Kidney epithelial cell (primary cell): Measurements from ENCODE around the gene ATOSB. TPM values are rescaled to one million over a fixed set of nuclear protein-coding genes. Genes with fewer than 3 reads are reported as not detected.

Source experiments
- DNase-seq: peaks from one replicate; pipeline ENCODE4 v3.0.0-alpha.2; 2010; ENCODE audit warnings: low read depth
- H3K27me3 ChIP-seq: 2 replicates; pipeline ENCODE4 v1.6.0; 2011; ENCODE audit warnings: low read length; ENCODE audit not compliant: control insufficient read depth, insufficient read depth
- H3K36me3 ChIP-seq: 2 replicates; pipeline ENCODE4 v1.5.1; 2011; ENCODE audit warnings: low read length; ENCODE audit not compliant: control insufficient read depth, insufficient read depth
- H3K4me3 ChIP-seq: 2 replicates; pipeline ENCODE4 v1.5.1; 2011; ENCODE audit warnings: low read depth, mild to moderate bottlenecking, control low read depth, low read length
- total RNA-seq: library from RNA; depleted of rRNA; stranded (reverse); fragments of >200 nt; gene quantifications from 2 replicates; pipeline ENCODE4 v1.2.3, GENCODE V29; 2015
- TF ChIP-seq, protein P1 (sequence below): IDR thresholded peaks from 2 replicates; pipeline ENCODE4 v1.5.1; 2011; ENCODE audit warnings: mild to moderate bottlenecking, moderate library complexity, low read length, control low read depth, inconsistent platforms; ENCODE audit not compliant: insufficient read depth, poor library complexity, severe bottlenecking

Gene ATOSB
- total RNA-seq, 1 donor from 2014 or later = 37.1 TPM

DNA sequence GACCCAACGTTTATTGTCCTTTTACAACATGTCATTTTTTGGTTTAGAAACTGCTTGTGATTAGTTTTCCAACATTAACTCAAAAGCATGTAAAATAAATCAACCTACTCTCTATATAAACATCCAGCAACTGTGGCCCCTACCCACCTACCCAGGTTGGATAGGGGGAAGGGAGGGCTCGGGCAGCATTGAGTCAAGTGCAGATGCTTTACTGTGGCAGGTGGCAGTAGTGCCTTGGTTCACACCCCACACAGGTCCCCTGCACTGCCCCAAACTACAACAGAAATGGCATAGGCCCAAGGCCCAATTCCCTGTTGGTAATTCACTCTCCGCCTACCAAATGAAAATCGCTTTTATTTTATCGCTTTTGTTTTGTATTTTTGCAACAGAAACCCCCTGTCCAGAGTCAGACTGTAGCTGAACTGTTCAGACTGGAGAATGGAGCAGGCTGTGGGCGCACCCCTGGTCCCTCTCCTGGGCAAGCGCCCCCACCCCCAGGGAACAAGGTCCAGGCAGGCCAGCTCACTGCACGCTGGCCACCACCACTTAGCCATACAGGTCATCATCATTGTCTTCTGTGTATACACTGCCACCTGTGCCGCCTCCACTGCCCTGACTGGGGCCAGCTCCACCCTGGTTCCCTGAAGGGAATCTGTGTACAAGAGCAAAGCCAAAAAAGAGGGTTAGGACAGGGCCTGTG, 58.9 kb downstream of the ATOSB start:
- Histone ChIP-seq H3K4me3 (no peak overlapping the region), H3K36me3 (peaks cover 4% of the 10 kb centered on the region), H3K27me3 (no peaks in the 10 kb centered on the region)
- TF ChIP-seq, protein P1, sequence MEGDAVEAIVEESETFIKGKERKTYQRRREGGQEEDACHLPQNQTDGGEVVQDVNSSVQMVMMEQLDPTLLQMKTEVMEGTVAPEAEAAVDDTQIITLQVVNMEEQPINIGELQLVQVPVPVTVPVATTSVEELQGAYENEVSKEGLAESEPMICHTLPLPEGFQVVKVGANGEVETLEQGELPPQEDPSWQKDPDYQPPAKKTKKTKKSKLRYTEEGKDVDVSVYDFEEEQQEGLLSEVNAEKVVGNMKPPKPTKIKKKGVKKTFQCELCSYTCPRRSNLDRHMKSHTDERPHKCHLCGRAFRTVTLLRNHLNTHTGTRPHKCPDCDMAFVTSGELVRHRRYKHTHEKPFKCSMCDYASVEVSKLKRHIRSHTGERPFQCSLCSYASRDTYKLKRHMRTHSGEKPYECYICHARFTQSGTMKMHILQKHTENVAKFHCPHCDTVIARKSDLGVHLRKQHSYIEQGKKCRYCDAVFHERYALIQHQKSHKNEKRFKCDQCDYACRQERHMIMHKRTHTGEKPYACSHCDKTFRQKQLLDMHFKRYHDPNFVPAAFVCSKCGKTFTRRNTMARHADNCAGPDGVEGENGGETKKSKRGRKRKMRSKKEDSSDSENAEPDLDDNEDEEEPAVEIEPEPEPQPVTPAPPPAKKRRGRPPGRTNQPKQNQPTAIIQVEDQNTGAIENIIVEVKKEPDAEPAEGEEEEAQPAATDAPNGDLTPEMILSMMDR = no peak
- DNase-seq = no peak

DNA sequence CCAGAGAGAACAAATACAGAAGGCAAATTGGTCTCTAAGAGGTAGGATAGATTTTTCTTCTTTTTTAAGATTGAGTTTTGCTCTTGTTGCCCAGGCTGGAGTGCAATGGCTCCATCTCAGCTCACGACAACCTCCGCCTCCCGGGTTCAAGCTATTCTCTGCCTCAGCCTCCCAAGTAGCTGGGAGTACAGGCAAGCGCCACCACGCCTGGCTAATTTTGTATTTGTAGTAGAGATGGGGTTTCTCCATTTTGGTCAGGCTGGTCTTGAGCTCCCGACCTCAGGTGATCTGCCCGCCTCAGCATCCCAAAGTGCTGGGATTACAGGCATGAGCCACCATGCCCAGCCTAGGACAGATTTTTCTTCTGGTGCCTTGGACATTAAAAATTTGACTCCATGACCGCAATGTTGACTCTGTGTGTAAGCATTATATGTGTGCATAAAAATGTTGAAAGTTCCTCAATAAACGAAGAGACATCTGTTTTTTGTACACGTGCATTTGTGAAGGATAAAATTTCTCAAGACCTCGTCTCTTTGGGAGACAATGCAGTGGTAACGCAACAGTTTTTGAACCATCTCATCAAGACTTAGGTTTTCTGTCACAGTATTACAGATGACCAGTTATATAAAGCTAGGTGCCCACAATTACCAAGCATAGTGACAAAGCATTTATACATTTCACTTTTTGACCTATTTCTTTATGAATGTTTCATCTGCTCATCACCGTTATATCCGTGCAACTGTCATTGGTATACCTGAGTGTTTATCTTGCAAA, 60.6 kb downstream of the ATOSB start:
- TF ChIP-seq, protein P1 = no peak
- H3K36me3 ChIP-seq = peaks cover 3% of the 10 kb centered on the region

DNA sequence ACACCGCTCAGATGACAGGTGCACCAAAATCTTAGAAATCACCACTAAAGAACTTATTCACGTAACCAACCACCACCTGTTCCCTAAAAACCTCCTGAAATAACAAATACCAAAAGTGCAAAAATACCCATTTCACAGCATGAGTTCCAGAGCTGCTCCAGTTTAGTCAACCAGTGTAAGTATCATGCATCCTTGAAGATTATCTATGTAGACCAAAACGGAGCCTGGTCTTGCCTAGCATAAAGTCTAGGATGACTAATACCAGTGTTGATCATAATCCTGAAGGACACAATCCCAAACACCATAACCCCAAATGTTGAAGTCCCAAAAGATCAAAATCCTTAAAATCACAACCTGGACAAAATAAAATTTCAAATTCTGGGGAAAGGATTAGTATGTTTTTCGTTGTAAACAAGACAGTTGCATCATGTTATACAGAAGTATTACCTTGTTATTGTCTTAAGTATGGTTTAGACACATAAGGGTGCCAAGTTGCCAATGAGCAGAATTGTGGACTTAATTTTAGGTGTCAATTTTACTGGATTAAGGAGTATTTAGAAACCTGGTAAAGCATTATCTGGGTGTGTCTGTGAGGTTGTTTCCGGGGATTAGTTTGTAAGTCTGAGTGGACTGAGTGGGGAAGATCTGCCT, 61.4 kb downstream of the ATOSB start:
- peaks cover 3% of the 10 kb centered on the region for H3K36me3 ChIP-seq
- TF ChIP-seq, protein P1 = no peak

More for the DNA sequence above, 60.6 kb downstream of the ATOSB start:
- H3K4me3 ChIP-seq = no peak overlapping the region
- no peaks in the 10 kb centered on the region for H3K27me3 ChIP-seq
- DNase-seq = no peak

More for the DNA sequence above, 61.4 kb downstream of the ATOSB start:
- DNase-seq = no peak
- H3K4me3 ChIP-seq = no peak overlapping the region
- no peaks in the 10 kb centered on the region for H3K27me3 ChIP-seq

Other genes starting within 250 kb of the ATOSB start
- 0.07 and 0.58 TPM in 2 replicates for gene PHF24, start 157.6 kb downstream of the ATOSB start, total RNA-seq
- 24.8 and 25.5 TPM in 2 replicates for gene DNAJB5, start 126.1 kb downstream of the ATOSB start, total RNA-seq
- 246 and 250 TPM in 2 replicates for gene VCP, start 43.2 kb downstream of the ATOSB start, total RNA-seq
- gene FANCG, start 35.9 kb downstream of the ATOSB start, total RNA-seq = 16.7 and 22.3 TPM in 2 replicates
- gene PIGO, start 19.3 kb downstream of the ATOSB start, total RNA-seq = 21.1 and 27.8 TPM in 2 replicates
- 227 and 264 TPM in 2 replicates for gene STOML2, start 12.7 kb downstream of the ATOSB start, total RNA-seq
- gene UNC13B, start 46.1 kb upstream of the ATOSB start, total RNA-seq = 30.0 and 30.1 TPM in 2 replicates